Measurements from ENCODE around the gene GON4L. TPM values are rescaled to one million over a fixed set of nuclear protein-coding genes. Genes with fewer than 3 reads are reported as not detected.

The GON4L gene
- total and polyA plus RNA-seq, 2 experiments from 2014 or later = 45.2 to 93.1 TPM

DNA sequence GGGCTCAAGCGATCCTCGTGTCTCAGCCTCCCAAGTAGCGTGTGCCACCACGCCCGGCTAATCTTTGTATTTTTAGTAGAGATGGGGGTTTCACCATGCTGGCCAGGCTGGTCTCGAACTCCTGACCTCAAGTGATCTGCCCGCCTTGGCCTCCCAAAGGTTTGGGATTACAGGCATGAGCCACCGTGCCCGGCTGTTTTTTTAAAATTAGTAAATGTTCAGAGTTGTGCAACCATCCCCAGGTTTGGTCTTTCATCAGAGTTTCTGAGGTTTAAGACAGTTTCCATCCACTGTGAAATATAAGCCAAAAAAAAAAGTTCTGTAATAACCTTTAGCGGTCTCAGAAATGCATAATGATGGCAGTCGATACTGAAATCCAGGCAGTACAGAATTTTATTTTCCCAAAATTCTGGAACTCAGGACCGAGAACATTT is 1.8 kb upstream of the GON4L start (continued):
- no peak for TF ChIP-seq REST (IDR thresholded peaks at IDR 0.05; ENCODE audit: unreplicated experiment)

GRCh38 chr1:155856257-155856974 is 598 bp downstream of the GON4L start:
- DNase-seq (ENCODE audit: low spot score) = no peak
- Histone ChIP-seq H3K27ac (ENCODE audit: low read depth) (peak overlapping the region; percentile 58; the same call in 1 of the 2 replicates), H3K4me3 (peak overlapping the region; percentile 58), H3K27me3 (ENCODE audit: insufficient read depth) (no peaks in the 10 kb centered on the region), H3F3A (replicated peaks; ENCODE audit: low read depth) (peaks cover 16% of the 10 kb centered on the region), H2AFZ (no peak overlapping the region), H3K79me2 (replicated peaks; ENCODE audit: insufficient read depth) (peaks cover 53% of the 10 kb centered on the region), H3K36me3 (ENCODE audit: insufficient read depth) (peaks cover 26% of the 10 kb centered on the region), H4K20me1 (replicated peaks; ENCODE audit: insufficient read depth) (peaks cover 20% of the 10 kb centered on the region), H3K9me2 (ENCODE audit: insufficient read depth) (no peaks in the 10 kb centered on the region), H3K4me2 (peak overlapping the region; percentile 97), H3K4me1 (ENCODE audit: insufficient read depth) (peaks cover 11% of the 10 kb centered on the region)
- no peaks in the 10 kb centered on the region for H3K9me3 Mint-ChIP-seq
- ATAC-seq = no peak; the same call in 2 of the 3 replicates
- peaks cover 6% of the 10 kb centered on the region for H3K4me1 Mint-ChIP-seq
- H3K36me3 Mint-ChIP-seq (ENCODE audit: low read depth) = peaks cover 33% of the 10 kb centered on the region
- peak overlapping the region; percentile 100 for H3K4me3 Mint-ChIP-seq
- H3K27ac Mint-ChIP-seq = peak overlapping the region; percentile 97
- peaks cover 14% of the 10 kb centered on the region for H3K27me3 Mint-ChIP-seq (ENCODE audit: insufficient read depth, low read depth, poor library complexity)
- TF ChIP-seq ZNF462 (CRISPR knock-in tag; IDR thresholded peaks at IDR 0.05) (no peak), EZH2phosphoT487 (IDR thresholded peaks at IDR 0.05; ENCODE audit: unreplicated experiment) (no peak)
